Embryonic facial prominence (tissue), 1 donor: Measurements from ENCODE around the gene FBH1.
"Not testable (repeated sequence)": the region's sequence is repeated elsewhere in the genome, so short reads cannot be mapped to it uniquely, and the experiment has no call there.

Experiments used
- DNase-seq: peaks from one replicate; pipeline ENCODE4 v3.0.0-alpha.2; 2016; ENCODE audit errors: extremely low spot score

Gene FBH1

DNA sequence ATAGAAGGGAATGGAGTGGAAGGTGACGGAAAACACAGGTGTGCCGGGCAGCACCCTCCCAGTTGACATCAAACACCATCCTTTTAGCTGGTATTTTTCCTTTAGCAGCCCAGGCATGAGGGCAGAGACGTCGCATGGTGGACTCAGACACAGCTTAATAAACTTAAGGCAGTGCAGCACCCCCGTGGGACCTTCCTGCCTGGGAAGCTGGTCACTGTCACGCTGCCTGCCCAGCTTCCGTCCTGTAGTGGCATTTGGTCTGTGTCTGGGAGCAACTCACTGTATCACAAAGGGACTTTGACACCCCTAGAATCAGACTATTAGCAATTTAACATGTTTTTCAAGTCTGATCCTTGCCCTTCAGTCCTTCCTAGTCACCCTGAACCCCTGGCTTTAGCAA lies 51.5 kb downstream of the FBH1 start:
- DNase-seq, result no peak

DNA sequence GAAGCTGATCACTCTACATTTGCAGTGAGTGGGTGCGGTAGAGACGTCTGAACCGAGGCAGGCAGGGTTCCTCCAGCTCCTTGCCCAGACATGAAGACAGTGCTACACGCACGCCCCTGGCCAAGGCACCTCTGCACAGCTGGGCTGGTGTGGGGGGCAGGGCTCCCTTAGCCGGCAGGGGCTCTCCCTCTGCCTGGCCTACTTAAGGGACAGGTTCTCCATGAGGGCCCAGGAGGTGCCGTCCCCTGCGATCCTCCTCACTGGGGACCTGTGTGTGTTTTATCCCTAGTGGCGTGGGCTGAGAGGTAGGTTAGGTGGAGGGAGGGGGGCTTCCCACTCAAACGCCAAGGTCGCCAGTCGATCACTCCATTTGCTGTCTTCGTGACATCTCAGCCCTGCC lies 52.0 kb downstream of the FBH1 start:
- DNase-seq, result no peak

DNA sequence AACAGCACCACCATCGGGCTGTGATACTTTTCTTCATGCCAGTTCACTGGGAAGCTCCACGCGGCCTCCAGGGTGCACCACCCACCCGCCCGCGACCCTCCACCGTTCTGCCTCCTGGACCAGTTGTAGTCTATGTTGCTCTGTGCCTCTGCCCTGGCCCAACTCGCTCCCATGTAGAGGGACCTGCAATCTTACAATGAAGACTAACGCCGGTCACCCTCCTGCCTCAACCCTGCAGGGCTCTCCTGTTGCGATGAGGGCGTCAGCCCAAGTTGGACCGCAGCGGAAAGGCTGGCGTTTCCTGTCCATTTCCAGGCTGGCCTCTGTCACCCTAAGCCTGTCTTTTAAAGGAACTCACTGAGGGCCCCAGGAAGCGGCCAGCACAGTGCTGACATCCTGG lies 52.4 kb downstream of the FBH1 start:
- no peak for DNase-seq

DNA sequence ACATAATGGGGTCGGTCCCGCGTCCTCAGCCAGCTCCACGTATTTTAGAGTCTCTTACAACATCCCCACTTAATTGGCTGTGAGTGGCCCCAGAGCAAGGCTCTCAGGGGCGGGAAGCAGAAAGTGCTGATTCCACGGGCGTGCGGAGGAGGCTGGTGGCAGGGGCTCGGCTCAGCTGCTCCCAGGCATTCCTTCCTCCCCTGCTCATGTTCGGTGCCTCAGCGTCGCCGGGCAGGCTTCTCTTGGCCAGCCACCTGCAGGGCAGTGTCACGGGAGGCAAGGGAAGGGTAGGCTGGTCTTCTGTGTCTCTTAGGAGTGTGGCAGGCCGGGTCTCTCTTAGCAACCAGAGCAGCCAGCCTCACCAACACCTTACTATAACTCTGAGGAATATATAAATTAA lies 53.5 kb downstream of the FBH1 start:
- DNase-seq, result no peak

DNA sequence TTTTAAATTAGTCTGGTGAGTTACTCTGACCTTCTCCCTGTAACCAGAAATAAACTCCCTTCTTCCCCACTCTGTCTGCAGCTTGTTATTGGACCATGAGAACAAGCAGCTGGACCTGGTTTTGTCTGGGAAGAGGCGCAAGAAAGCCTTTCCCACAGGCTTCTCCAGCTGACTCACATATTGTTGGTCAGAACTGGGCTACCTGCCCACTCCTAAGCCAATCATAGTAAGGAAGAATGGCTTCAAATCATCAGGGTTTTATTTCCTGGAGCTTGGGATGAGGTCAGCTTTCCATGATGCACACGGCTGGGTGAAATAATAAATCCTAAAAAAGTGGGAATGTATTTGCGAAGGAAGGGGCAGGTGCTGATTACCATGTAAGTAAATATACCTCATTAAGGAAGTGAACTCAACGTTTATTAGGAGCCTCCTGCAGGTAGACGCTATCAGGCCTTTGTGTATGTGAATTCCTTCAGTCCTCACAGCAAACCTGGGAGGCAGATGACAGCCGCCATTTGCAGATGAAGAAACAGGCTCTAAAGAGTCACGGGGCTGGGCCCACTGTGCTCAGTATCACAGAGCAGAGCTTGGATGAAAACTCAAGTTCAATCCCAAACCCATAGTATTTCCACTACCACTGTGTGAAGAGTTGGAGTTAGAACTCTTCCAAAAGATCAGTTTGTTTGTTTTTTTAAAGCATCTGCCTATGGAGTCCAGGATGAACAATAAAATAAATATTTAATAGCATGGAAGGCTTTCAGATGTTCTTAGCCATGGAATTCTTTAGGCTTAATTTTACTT lies 54.5 kb downstream of the FBH1 start:
- DNase-seq, result peak; percentile 72

DNA sequence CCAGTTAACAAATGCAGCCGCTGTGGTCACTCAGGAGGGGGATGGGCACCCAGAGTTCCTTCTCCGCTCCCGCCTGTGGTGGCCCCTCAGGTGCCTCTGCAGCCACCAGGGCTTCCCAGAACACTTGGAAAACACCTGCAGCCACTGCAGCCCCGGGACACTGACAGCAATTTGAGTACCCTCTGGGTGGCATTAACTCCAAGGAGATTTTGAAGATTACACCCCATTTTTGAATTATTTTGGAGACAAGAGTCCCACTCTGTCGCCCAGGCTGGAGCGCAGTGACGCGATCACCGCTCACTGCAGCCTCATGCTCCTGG lies 55.1 kb downstream of the FBH1 start:
- DNase-seq, result no peak

DNA sequence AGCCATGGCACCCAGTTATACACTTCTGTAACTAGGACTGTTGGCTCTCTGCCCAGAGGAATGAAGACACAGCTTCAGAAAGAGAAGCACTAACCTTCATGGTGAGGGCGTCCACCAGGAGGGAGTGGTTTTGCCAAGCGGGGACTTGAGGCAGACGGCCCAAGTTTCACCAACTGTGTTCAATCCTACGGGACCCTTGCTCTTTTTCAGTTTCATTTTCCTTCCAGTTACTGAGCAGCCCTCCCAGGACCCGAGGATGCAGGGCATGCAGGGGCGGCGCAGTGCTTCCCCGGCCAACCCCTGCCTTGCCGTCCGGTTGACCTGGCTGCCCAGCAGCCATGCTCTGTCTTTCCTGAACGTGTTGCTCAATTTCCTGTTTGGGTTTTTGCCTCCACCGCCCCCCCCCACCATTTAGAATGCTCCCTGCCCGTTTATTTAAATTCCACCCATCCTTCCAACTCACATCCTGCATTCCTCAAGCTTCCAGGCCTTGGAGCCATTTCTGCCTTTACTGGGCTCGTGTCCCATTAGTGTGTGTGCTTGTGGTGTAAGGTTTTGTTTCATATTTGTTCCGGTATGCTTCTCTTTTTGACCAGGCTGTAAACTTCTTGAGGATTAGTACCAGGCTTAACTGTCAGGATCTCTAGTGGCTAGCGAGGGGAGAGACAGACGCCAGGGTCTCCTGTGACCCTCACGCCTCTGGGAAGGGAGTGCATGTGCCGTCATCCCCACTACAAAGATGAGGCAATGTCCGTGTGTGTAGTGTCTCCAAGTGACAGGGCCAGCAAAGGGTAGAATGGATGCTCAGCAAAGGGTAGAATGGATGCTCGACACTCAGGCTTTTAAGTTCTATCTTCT lies 55.7 kb downstream of the FBH1 start:
- DNase-seq, result peak; percentile 43

DNA sequence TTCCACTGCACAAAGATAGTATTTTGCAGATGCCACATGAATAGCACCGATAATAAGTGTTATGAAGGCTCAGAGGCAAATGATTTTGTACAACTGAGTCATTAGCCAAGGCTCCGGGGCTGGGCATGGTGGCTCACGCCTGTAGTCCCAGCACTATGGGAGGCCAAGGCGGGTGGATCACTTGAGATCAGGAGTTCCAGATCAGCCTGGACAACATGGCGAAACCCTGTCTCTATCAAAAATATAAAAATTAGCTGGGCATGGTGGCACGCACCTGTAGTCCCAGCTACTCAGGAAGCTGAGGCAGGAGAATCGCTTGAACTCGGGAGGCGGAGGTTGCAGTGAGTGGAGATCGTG lies 56.4 kb downstream of the FBH1 start:
- DNase-seq, result not testable (repeated sequence)

DNA sequence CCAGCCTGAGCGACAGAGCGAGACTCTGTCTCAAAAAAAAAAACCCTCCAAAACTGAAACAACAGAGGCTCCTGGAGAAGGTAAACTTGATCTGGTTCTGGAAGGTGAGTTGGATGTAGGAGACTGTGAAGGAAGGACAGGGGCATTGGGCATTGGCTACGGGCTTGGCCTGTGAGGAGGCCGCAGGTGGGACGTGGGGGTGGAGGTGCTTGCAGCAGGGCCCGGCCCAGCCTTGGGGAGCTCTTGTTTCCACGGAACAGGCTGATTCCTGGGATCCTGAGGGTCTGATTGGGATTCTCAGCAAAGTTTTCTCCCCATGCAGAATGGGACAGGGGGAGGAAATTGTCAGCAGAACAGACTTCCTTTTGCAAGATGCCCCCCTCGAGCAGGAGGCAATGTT lies 56.7 kb downstream of the FBH1 start:
- no peak for DNase-seq

DNA sequence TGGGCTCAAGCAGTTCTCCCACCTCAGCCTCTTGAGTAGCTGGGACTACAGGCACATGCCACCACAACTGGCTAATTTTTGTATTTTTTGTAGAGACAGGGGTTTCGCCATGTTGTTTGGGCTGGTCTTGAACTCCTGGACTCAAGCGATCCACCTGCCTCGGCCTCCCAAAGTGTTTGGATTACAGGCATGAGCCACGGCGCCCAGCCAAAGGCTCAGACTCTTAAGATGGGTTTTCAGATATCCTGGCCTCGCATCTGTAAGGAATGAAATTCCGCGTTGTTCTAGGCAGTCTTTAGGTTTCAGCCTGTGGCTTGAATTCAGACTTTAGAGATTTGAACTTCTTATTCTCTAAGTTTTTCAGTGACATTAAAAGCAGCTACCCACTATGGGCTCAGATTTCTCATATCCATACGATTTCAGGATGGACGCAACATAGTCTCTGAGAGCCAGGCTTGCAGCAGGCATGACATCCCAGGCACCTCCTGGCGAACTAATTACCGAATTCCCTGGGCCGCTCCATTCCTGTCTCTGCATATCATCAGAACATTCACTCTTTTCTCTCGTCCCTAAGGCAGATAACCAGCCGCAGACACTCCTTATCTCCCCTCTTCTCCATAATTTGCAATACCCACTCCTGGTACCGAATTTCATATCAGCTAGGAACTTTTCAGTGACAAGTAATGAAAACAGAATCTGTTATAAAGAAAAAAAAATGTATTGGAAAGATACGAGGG lies 57.6 kb downstream of the FBH1 start:
- DNase-seq, result no peak

DNA sequence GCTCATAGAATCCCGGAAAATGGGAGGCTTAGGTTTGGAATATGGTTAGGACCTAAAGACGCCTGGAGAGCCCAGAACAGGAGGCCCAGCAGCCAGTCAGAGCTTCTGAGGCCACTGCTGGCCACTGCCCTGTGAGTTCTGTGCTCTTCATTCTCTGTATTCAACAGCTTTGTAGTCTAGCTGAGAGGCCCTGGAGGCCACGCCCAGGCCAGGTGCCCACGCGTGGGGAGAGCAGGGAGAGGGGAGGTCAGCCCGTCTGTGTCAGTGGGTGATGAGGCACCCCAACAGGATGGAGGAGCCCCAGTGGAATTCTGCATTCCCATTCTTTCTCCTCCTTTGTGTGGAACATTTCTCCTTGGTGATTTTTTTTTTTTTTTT lies 58.2 kb downstream of the FBH1 start:
- no peak for DNase-seq

DNA sequence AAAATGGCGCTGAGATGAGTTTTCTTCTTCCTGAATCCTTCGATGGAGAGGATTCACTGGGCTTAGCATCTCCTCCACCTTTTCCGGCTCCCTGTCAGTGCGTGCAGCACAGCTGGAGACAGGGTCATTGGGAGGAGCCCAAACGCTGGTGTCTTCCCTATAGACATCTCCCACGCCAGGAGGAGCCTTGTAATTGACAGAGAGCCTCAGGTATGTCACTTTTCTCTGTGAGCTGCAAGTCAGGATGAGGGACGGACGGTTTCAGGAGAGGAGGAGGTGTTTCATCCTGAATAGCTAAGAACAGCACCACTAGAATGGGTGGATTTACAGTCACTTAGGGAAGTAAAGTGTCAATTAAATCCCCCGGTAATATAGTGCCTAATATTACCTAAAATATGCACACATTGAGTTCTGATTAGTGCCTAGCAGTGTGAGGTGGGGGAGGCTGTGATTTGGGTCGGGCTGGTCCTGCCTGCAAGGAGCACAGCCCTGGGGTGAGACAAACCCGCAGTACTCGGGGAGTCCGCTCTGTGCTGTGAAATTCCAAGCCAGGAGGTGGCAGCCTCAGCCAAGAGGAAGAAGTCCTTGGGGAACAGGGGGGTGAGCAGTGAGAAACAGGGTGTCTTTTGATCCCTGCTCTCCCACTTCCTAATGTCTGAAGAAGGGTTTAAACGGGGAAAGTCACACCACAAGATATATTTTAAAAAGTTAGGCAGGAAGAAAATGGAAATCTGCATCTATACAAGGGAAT lies 59.1 kb downstream of the FBH1 start:
- no peak for DNase-seq

DNA sequence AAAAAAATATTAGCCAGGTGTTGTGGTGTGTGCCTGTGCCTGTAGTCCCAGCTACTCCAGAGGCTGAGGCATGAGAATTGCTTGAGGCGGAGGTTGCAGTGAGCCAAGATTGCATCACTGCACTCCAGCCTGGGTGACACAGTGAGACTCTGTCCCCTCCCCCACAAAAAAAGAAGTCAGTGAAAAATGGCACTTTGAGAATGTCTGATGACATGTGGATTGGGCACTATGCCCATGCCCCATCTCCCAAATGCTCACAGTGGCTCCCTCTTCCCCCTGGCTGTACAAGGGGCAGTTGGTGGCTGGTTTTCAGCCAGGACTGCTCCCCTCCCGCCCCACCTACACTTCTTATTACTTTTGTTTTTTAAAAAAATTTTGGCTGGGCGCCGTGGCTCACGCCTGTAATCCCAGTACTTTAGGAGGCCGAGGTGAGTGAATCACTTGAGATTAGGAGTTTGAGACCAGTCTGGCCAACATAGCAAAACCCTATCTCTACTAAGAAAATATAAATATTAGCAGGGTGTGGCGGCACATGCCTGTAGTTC lies 61.2 kb downstream of the FBH1 start:
- no peak for DNase-seq

DNA sequence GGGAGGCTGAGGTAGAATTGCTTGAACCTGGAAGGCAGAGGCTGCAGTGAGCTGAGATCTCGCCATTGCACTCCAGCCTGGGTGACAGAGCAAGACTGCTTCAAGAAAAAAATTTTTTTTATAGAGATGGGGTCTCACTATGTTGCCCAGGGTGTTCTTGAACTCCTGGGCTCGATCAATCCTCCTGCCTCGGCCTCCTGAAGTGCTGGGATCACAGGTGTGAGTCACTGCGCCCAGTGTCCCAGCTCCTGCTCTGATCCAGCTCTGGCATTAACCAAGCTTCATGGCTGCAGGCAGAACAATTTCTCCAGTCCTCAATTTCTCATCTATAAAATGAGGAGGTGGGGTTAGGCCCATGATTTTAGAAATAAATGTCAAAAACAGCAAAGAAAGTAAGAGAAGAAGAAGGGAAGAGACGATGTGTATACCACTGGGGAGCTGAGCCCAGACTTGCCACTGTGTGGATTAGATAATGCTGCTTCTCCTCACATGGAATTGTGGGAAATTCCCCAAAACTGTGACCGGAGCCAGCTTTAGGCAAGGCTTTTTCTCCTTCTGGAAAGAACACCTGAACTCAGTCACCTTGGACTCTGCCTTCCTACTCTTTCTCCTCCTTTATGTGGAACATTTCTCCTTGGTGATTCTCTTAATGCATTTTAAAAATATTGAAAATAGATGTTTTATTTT lies 61.8 kb downstream of the FBH1 start:
- no peak for DNase-seq

DNA sequence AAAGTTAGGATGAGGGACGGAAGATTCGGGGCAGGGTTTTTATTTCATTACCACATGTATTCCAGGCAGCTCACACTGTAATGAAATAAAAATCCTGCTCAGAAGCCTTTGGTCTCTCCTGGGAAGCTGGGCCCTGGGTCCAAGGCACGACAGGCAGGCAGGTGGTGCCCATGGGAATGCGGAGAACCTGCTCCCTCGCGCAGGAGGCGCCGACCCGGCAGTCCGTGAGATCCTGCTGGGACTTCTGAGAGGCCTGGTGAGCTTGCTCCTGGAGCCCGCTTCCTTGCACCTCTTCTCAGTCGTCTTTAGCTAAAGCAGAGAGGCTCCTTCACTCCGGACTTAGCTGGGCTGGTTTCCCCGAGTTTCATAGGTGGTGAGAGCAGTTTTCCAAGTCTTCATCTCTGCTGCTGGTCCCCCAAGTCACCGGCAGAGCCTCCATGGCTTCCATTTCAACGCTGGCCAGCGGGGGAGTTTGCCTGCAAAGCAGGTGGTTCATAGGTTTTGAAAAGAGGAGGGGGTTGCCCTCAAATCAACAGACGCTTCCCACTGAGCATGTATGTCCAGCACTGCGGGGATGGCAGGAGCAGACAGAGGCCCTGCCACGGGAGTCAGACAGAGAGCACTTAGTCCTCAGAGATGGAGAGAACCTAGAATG lies 62.8 kb downstream of the FBH1 start:
- no peak for DNase-seq

DNA sequence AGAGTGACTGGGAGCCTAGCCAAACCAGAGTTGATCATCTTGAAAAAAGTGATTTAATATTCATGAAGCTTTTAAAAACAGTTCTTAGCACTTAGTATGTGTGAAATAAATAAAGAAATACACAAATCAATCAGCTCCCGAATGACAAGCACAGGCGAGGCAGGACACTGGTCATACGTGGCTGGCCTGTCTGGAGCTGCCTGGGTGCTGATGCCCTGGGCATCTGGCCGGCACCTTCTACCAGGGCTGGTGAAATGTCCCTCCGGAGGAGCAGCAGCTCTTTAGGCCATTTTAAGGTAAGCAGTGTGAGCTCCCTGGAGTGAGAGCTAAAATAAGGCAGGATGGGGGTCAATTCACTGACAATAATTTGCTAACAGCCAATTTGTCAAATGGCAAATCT lies 63.6 kb downstream of the FBH1 start:
- DNase-seq, result no peak

DNA sequence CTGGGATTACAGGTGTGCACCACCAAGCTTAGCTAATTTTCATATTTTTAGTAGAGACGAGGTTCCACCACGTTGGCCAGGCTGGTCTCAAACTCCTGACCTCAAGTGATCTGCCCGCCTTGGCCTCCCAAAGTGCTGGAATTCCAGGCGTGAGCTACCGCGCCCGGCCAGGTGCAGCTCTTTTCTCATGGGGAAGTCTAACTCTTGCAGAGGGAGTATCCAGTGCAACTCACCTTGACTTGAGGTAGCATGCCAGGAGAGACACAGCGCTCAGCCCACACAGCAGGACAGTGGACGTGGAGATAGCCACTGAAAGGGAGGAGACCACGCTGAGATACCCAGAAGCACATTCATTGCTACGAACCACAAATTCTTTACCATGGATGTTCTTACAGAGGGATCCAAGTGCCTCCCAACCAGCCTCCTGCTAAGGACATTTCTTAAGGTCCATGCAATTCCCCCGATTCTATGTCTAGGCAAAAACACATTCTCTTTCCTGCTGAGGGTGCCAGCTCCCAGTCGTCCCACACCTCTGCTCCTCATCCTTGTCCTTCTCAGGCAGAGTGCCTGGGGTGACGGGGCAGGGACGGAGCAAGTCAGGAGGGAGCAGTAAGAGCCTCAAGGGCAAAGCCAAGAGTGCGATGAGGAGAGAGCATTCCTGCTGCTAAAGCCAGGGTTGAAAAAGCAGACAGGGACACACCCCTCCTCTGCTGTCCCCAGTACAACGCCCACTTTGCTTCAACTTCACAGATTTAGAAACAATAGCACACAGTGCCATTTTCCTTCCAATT lies 66.3 kb downstream of the FBH1 start:
- DNase-seq, result no peak

DNA sequence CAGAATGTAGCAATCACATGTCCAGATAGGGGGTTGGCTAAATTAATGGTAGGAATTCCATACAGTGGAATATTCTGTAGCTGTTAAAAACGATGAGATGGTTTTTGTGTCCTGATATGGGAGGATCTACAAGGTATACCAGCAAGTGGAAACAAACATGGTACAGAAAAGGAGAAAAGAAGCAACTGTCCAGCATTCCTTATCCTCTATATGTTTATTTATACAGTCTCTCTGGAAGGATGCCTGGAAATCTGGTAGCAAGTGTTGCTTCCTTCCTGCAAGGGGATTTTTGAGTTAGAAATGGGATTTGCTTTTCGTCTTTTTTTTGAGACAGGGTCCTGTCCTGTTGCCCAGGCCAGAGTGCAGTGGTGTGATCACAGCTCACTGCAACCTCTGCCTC lies 68.0 kb downstream of the FBH1 start:
- no peak for DNase-seq

DNA sequence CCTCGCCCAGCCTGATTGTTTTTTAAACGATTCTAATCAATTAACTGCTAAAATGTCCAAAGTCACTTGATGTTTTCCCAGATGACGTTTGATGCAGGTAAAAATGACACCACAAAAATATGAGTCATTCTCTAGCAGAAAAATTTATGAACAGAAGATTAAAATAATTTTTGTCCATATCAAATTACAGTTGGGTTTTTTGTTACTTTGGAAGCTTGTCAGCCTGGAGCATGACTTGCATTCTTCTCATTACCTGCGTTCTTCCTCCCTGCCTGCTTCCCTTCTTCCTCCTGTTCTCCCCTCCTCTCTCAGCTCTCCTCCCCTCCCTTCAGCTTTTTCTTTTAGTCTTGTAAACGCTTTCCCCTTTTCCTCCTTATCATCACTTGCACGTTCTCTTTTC lies 68.6 kb downstream of the FBH1 start:
- DNase-seq, result no peak

DNA sequence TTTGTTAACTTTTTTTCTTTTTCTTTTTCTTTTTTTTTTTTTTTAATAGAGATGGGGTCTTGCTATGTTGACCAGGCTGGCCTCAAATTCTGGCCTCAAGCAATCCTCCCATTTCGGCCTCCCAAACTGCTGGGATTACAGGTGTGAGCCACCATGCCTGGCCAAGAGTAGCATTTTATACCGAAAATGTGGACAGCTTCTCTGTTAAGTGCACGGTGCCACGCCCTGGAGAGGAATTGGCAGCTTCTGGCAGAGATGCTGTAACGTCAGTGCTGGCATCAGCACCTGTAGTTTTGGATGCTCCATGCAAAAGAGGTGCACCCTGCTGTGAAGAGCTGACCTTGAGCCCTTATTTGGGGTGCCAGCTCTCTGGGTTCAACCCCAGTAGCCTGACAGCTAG lies 69.1 kb downstream of the FBH1 start:
- no peak for DNase-seq
